ENCODE measurements around the gene PCBP3. TPM values are rescaled to one million over a fixed set of nuclear protein-coding genes. Genes with fewer than 3 reads are reported as not detected.
A peak's percentile ranks its signal among the peaks of the same experiment; 100 is the strongest.

PCBP3 gene
- total and polyA plus RNA-seq, 10 of the 15 experiments (the other 5 are each of a cell fraction or from before 2014, with no cell fraction given): 0.09 to 1.3 (median 0.46) TPM; not detected in 3

- RAD21 ChIA-PET (ENCODE audit: unreplicated experiment): interaction anchor here (0.6 to 1.3 kb wide), 6 partner anchors 49 to 572 kb away, joined by 3 to 7 read pairs (median 3); no protein-coding TSS in a partner anchor
- WGBS (ENCODE audit: insufficient coverage, insufficient replicate concordance, low lambda C conversion rate, missing lambda C conversion rate): 3% methylated on average over 54 of the region's 59 CpGs
- CTCF ChIA-PET: interaction anchor here (0.6 to 3.4 kb wide), 4 partner anchors 11 to 169 kb away, joined by 3 to 19 read pairs (median 4); no protein-coding TSS in a partner anchor
- no TSS peak for BruUV-seq (replicated peaks)
- SMC1A ChIA-PET (ENCODE audit: uncharacterized antibody, unreplicated experiment): interaction anchor here (1.0 kb wide), 1 partner anchor 169 kb away, joined by 6 read pairs; no protein-coding TSS in a partner anchor
- H3K27ac ChIP-seq (ENCODE audit: control insufficient read depth, insufficient read depth): no peak overlapping the region
- H3K9ac ChIP-seq (ENCODE audit: control insufficient read depth, insufficient read depth, low read length): peak overlapping the region; percentile 35; the same call in 1 of the 2 replicates
- no peaks in the 10 kb centered on the region for H3K9me3 ChIP-seq (replicated peaks; ENCODE audit: control insufficient read depth, insufficient read depth, low read length)
- H3K27me3 ChIP-seq (replicated peaks in 1 of 2; ENCODE audit: control insufficient read depth in 2 of 2, insufficient read depth in 2 of 2, low read length in 1 of 2): peaks cover 5 to 7% of the 10 kb centered on the region in 2 experiments; a peak in 3 of 4 replicates
- H3K79me2 ChIP-seq (ENCODE audit: control insufficient read depth, insufficient read depth, low read length): no peaks in the 10 kb centered on the region
- POLR2A ChIA-PET: interaction anchor here (0.7 kb wide), 2 partner anchors 146 to 677 kb away, joined by 3 to 5 read pairs; no protein-coding TSS in a partner anchor
- no peaks in the 10 kb centered on the region for H4K20me1 ChIP-seq (ENCODE audit: control insufficient read depth, insufficient read depth)
- H2AFZ ChIP-seq (ENCODE audit: control insufficient read depth, low read depth, low read length): peak overlapping the region; percentile 64
- no peaks in the 10 kb centered on the region for H3K36me3 ChIP-seq (ENCODE audit: control insufficient read depth in 2 of 2, insufficient read depth in 2 of 2, low read length in 1 of 2)
- peak overlapping the region; percentile 95 for H3K4me2 ChIP-seq (ENCODE audit: control insufficient read depth, insufficient read depth)
- intact Hi-C loops (cut with micrococcal nuclease; ENCODE audit: unreplicated experiment): loop anchor here (5.0 kb wide), 1 partner anchor 168 kb away; no protein-coding TSS in a partner anchor
- DNase-seq (ENCODE audit: low read depth, low spot score) (no peak), FAIRE-seq (no peak), ATAC-seq (peak; percentile 18; the same call in 2 of the 3 replicates)
- peaks cover 8% of the 10 kb centered on the region for H3K4me1 ChIP-seq (ENCODE audit: control insufficient read depth, insufficient read depth, low read length)
- H3K4me3 ChIP-seq: no peak overlapping the region
- in situ Hi-C loops (cut with MboI): no loop called here
- no peak for TF ChIP-seq YBX1 (IDR thresholded peaks at IDR 0.05)
- TF ChIP-seq PML (IDR thresholded peaks at IDR 0.05; ENCODE audit: low read length): no peak
- TF ChIP-seq ZNF687 (IDR thresholded peaks at IDR 0.05): no peak
- TF ChIP-seq TARDBP (IDR thresholded peaks at IDR 0.05; ENCODE audit: borderline replicate concordance): no peak
- no peak for TF ChIP-seq POLR2AphosphoS2 (IDR thresholded peaks at IDR 0.05; ENCODE audit: low read depth, low read length)
- TF ChIP-seq SPI1 (IDR thresholded peaks at IDR 0.05; ENCODE audit: borderline replicate concordance, insufficient read depth, low read depth, low read length): no peak
- TF ChIP-seq, protein P1, sequence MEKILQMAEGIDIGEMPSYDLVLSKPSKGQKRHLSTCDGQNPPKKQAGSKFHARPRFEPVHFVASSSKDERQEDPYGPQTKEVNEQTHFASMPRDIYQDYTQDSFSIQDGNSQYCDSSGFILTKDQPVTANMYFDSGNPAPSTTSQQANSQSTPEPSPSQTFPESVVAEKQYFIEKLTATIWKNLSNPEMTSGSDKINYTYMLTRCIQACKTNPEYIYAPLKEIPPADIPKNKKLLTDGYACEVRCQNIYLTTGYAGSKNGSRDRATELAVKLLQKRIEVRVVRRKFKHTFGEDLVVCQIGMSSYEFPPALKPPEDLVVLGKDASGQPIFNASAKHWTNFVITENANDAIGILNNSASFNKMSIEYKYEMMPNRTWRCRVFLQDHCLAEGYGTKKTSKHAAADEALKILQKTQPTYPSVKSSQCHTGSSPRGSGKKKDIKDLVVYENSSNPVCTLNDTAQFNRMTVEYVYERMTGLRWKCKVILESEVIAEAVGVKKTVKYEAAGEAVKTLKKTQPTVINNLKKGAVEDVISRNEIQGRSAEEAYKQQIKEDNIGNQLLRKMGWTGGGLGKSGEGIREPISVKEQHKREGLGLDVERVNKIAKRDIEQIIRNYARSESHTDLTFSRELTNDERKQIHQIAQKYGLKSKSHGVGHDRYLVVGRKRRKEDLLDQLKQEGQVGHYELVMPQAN (conservative IDR thresholded peaks at IDR 0.05): no peak
- TF ChIP-seq ZNF207 (IDR thresholded peaks at IDR 0.05; ENCODE audit: borderline replicate concordance): no peak
- TF ChIP-seq ELK1 (IDR thresholded peaks at IDR 0.05; ENCODE audit: low read depth, low read length): no peak
- TF ChIP-seq DPF2 (IDR thresholded peaks at IDR 0.05): no peak
- no peak for TF ChIP-seq TAF1 (IDR thresholded peaks at IDR 0.05; ENCODE audit: borderline replicate concordance, low read depth, low read length)
Observed at GRCh38 chr21:45974073-45975019, 330.8 kb downstream of the PCBP3 start.

Data from GM12878 (cell line).